Astrocyte of the cerebellum (primary cell): ENCODE measurements around the gene CSHL1.
"Not testable (repeated sequence)": the region's sequence is repeated elsewhere in the genome, so short reads cannot be mapped to it uniquely, and the experiment has no call there.

ENCODE experiments used
- DNase-seq: peaks from one replicate; pipeline ENCODE4 v3.0.0-alpha.2; 2011; ENCODE audit warnings: low read depth
- H3K4me3 ChIP-seq: 2 replicates; pipeline ENCODE4 v1.5.1; 2011; ENCODE audit warnings: mild to moderate bottlenecking, low read depth, low read length, moderate library complexity
- in situ Hi-C: cut with HindIII; loops from 2 replicates; pipeline ENCODE4 v1.10.0; 2017; ENCODE audit warnings: low sequenced_read_pairs
- TF ChIP-seq, protein P1 (sequence below): IDR thresholded peaks from 2 replicates; pipeline ENCODE4 v1.5.1; 2012; ENCODE audit warnings: low read length, low read depth, moderate library complexity, mild to moderate bottlenecking; ENCODE audit errors: missing control alignments

CSHL1 gene

DNA sequence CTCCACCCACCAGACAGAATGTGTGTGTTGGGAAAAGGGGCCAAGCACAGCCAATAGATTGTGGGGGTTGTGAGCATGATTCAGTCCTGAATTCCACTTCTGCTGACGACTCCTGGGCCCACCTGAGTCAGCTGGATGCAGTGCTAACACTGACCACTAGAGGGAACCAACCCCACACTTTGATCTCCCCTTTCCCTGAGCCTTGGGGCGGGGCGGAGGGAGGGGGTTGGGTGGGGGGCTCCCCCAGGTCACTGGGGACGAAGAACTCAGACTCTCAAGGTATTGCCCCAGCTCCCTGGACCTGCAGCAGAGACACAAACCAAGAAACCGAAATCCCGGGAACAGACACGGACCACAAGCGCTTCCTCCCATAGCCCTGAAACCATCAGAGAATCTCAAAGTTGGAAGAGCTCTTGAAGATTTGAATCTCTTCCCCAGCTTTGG is 621 bp upstream of the CSHL1 start:
- DNase-seq: no peak
- no peak overlapping the region for H3K4me3 ChIP-seq
- TF ChIP-seq, protein P1, sequence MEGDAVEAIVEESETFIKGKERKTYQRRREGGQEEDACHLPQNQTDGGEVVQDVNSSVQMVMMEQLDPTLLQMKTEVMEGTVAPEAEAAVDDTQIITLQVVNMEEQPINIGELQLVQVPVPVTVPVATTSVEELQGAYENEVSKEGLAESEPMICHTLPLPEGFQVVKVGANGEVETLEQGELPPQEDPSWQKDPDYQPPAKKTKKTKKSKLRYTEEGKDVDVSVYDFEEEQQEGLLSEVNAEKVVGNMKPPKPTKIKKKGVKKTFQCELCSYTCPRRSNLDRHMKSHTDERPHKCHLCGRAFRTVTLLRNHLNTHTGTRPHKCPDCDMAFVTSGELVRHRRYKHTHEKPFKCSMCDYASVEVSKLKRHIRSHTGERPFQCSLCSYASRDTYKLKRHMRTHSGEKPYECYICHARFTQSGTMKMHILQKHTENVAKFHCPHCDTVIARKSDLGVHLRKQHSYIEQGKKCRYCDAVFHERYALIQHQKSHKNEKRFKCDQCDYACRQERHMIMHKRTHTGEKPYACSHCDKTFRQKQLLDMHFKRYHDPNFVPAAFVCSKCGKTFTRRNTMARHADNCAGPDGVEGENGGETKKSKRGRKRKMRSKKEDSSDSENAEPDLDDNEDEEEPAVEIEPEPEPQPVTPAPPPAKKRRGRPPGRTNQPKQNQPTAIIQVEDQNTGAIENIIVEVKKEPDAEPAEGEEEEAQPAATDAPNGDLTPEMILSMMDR: peak; percentile 72
- in situ Hi-C loops: no loop called here

GRCh38 chr17:63910096-63910495 is 962 bp downstream of the CSHL1 start:
- in situ Hi-C loops: no loop called here
- no peak for DNase-seq
- TF ChIP-seq, protein P1: no peak
- H3K4me3 ChIP-seq: no peak overlapping the region

DNA sequence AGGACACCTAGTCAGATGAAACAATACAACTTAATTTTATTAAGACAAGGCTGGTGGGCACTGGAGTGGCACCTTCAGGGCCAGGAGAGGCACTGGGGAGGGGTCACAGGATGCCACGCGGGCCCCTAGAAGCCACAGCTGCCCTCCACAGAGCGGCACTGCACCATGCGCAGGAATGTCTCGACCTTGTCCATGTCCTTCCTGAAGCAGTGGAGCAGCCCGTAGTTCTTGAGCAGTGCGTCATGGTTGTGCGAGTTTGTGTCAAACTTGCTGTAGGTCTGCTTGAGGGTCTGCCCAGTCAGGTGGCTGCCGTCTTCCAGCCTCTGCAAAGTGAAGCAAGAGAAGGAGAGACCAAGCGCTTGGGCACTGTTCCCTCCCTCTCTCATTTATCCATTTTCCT is 1.5 kb downstream of the CSHL1 start:
- H3K4me3 ChIP-seq, in situ Hi-C loops, DNase-seq: not testable (repeated sequence)

- DNase-seq, in situ Hi-C loops, H3K4me3 ChIP-seq: not testable (repeated sequence)
- TF ChIP-seq, protein P1: peak; percentile 22
Measured at GRCh38 chr17:63907161-63907778, 3.8 kb downstream of the CSHL1 start.

- H3K4me3 ChIP-seq, DNase-seq, in situ Hi-C loops: not testable (repeated sequence)
Measured at GRCh38 chr17:63904796-63905195, 6.3 kb downstream of the CSHL1 start.

DNA sequence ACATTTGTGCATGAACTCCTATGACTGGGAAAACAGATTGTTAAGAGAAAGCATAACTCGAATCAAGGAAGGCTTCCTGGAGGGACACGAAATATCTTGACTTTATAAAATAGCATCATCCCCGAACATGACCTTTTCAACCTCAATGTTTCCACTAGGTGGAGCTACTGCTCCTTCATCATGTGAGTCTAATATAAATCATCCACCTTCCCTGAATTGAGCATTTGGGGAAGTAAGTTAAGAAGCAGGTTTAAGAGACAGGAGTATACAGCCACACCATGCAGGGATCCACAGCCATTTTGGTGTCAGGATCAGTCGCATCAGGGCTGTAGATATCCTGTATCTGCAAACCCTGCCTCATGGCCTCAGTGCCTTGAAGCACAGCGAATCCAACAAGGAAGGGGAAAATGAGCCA is 7.3 kb downstream of the CSHL1 start:
- H3K4me3 ChIP-seq, DNase-seq, in situ Hi-C loops: not testable (repeated sequence)
- TF ChIP-seq, protein P1: peak; percentile 28

DNA sequence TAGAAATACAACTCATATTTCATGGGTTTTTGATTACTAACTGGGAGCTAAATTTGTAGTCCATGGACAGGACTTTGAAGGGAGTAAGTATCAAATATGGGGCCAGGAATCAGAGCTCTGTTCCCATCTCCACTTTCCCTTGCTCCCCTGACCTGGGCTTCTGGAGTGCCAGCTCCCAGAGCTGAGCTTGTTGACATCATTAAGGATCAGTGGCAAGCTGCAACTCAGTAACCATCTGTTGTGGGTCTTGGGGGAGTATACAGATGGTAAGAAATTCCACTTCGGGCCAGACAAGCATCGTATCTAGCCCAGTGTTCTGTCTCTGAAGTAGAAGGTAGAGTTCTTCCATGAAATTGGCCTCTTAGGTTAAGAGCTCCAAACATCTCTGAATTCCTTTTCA is 9.1 kb downstream of the CSHL1 start:
- H3K4me3 ChIP-seq, in situ Hi-C loops, DNase-seq: not testable (repeated sequence)

- in situ Hi-C loops, H3K4me3 ChIP-seq, DNase-seq: not testable (repeated sequence)
Measured at GRCh38 chr17:63898899-63899798, 11.9 kb downstream of the CSHL1 start.

GRCh38 chr17:63896524-63897354 is 14.3 kb downstream of the CSHL1 start, which contains the start of gene CSH1:
Gene CSH1, minus strand, starts transcription at chr17:63896574. Its CDS starts 63 bp downstream, at chr17:63896511.
- in situ Hi-C loops, DNase-seq, H3K4me3 ChIP-seq: not testable (repeated sequence)

- H3K4me3 ChIP-seq, DNase-seq, in situ Hi-C loops: not testable (repeated sequence)
Measured at GRCh38 chr17:63894821-63895220, 16.2 kb downstream of the CSHL1 start.

DNA sequence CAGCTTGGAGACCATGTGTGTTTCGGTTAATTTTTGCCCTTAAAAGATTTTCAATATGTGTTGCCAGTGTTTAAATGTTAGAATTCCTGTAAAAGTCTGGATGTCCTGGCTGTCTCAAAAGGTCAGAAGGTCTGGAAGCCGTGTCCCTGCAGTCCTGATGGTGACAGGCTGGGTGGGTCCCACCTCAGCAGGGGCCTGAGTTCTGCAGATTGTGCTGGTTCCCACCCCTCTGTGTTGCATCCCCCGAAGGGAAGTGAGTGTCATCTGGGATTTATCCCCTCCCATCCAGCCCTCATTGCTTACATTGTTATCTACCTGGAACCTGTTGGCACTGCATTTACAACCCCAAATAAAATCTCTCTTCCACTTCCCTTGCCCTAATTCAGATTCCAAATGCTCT is 17.0 kb downstream of the CSHL1 start:
- H3K4me3 ChIP-seq, in situ Hi-C loops, DNase-seq: not testable (repeated sequence)
